Right lobe of liver (tissue), 6 donors: ENCODE data around the gene GALNT12. TPM values are rescaled to one million over a fixed set of nuclear protein-coding genes. Genes with fewer than 3 reads are reported as not detected.

Experiments used
- ATAC-seq, 4 donors: fragments of 200-7000 bp; cut with Tn5 transposase; one replicate each; pipeline ENCODE4 v1.9.1; 2020; ENCODE audit warnings: mild to moderate bottlenecking in 4 of 4, moderate library complexity in 4 of 4
- DNase-seq, 3 donors: peaks; one replicate each; pipeline ENCODE4 v3.0.0-alpha.2; 2020
- H3K27ac ChIP-seq, 3 donors: fragments of 200-600 bp; one replicate each; pipeline ENCODE4 v1.8.0; 2022
- H3K27me3 ChIP-seq, 2 donors: fragments of 200-600 bp; one replicate each; pipeline ENCODE4 v1.8.0; 2022
- H3K36me3 ChIP-seq, 4 donors: fragments of 200-600 bp; sonication (generic) in 1 of 4; one replicate each; pipeline versions ENCODE4 v1.5.1 to v1.8.0; 2017 to 2022; ENCODE audit warnings: control low read depth in 1 of 4
- H3K4me1 ChIP-seq, 4 donors: fragments of 200-600 bp; sonication (generic) in 1 of 4; one replicate each; pipeline versions ENCODE4 v1.5.1 to v1.8.0; 2017 to 2022; ENCODE audit warnings: control low read depth in 1 of 4
- H3K4me3 ChIP-seq, 3 donors: fragments of 200-600 bp; one replicate each; pipeline ENCODE4 v1.8.0; 2022
- H3K9me3 ChIP-seq, 4 donors: fragments of 200-600 bp; sonication (generic) in 1 of 4; one replicate each; pipeline versions ENCODE4 v1.5.1 to v1.8.0; 2017 to 2022; ENCODE audit warnings: control low read depth in 1 of 4
- POLR2A ChIP-seq: fragments of 450-650 bp; IDR thresholded peaks from one replicate; pipeline ENCODE4 v1.6.1; 2017; ENCODE audit warnings: antibody characterized with exemption, mild to moderate bottlenecking
- WGBS: methylation state at CpG from one replicate; pipeline ENCODE4 v1.1.6; 2018; ENCODE audit warnings: low coverage, low lambda C conversion rate; ENCODE audit not compliant: insufficient coverage; ENCODE audit errors: missing lambda C conversion rate; 5-methylcytosine and 5-hydroxymethylcytosine counted together
- intact Hi-C, 2 donors: fragments of 100-400 bp; cut with DNase I; formaldehyde crosslinking; loops; one replicate each; pipeline versions ENCODE4 v1.11.2 to v1.14.1; 2022
- total RNA-seq, 6 experiments: library from RNA; depleted of rRNA in 2 of 6; stranded (reverse); fragments of >200 nt in 2 of 6; fragmentation: NEBNext Ultra II Directional in 3 of 6; extraction: Animal tissue kit (Norgen Biotek cat#: 25700) in 3 of 6; gene quantifications; one replicate each; pipeline versions ENCODE4 v1.1.0 to v1.2.4, GENCODE V29; 2016 to 2023
- TF ChIP-seq, protein P1 (sequence below), 4 donors: fragments of 200-600 bp in 3 of 4; fragments of 450-650 bp in 1 of 4; IDR thresholded peaks; one replicate each; pipeline versions ENCODE4 v1.5.1 to v1.8.0; 2016 to 2022; ENCODE audit warnings: antibody characterized with exemption in 4 of 4, mild to moderate bottlenecking in 2 of 4
- donor health status: DM: no; HTN: yes; CAD: no.
- donor health status: DM: no; HTN: no; CAD: no.
- donor health status: DM: no; HTN: no; CAD: no.
- donor health status: DM: no; HTN: yes; CAD: no.
- donor health status: DM: no; HTN: yes; CAD: no.

Gene GALNT12
- total RNA-seq, 6 experiments from 2014 or later: 0.06 to 1.1 (median 0.30) TPM; not detected in 1

DNA sequence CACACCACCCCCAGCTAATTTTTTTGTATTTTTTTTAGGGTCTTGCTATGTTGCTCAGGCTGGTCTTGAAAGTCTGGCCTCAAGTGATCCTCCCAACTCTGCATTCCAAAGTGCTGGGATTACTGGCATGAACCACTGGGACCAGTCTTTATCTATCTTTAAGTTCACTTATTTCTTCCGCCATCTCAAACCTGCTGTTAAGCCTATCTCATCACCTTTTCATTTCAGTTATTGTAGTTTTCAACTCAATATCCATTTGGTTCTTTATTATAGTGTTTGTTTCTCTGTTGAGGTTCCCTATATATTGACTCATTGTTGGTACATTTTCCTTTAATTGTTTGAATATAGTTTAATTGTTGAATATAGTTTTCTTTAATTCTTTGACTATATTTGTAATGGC is 48.1 kb downstream of the GALNT12 start:
- no peaks in the 10 kb centered on the region for H3K36me3 ChIP-seq
- no peaks in the 10 kb centered on the region for H3K4me1 ChIP-seq
- no peak for DNase-seq
- no peaks in the 10 kb centered on the region for H3K9me3 ChIP-seq
- TF ChIP-seq POLR2A: no peak
- TF ChIP-seq, protein P1, sequence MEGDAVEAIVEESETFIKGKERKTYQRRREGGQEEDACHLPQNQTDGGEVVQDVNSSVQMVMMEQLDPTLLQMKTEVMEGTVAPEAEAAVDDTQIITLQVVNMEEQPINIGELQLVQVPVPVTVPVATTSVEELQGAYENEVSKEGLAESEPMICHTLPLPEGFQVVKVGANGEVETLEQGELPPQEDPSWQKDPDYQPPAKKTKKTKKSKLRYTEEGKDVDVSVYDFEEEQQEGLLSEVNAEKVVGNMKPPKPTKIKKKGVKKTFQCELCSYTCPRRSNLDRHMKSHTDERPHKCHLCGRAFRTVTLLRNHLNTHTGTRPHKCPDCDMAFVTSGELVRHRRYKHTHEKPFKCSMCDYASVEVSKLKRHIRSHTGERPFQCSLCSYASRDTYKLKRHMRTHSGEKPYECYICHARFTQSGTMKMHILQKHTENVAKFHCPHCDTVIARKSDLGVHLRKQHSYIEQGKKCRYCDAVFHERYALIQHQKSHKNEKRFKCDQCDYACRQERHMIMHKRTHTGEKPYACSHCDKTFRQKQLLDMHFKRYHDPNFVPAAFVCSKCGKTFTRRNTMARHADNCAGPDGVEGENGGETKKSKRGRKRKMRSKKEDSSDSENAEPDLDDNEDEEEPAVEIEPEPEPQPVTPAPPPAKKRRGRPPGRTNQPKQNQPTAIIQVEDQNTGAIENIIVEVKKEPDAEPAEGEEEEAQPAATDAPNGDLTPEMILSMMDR (IDR thresholded peaks at IDR 0.05): no peak
- no peak overlapping the region for H3K4me3 ChIP-seq
- ATAC-seq: no peak
- 100% methylated on average over 1 of the region's 1 CpG for WGBS
- no peaks in the 10 kb centered on the region for H3K27me3 ChIP-seq
- intact Hi-C loops: loop anchor here in 1 of 2 donors (10.0 kb wide), 1 partner anchor 139 kb away; no protein-coding TSS in a partner anchor
- no peak overlapping the region for H3K27ac ChIP-seq

GRCh38 chr9:98856982-98857381 is 49.5 kb downstream of the GALNT12 start:
- Histone ChIP-seq H3K27ac (no peak overlapping the region), H3K4me1 (no peaks in the 10 kb centered on the region), H3K9me3 (no peaks in the 10 kb centered on the region), H3K27me3 (no peaks in the 10 kb centered on the region), H3K36me3 (no peaks in the 10 kb centered on the region), H3K4me3 (no peak overlapping the region)
- no peak for TF ChIP-seq POLR2A
- TF ChIP-seq, protein P1 (IDR thresholded peaks at IDR 0.05): no peak
- DNase-seq: no peak
- intact Hi-C loops: loop anchor here in 1 of 2 donors (10.0 kb wide), 1 partner anchor 138 kb away; no protein-coding TSS in a partner anchor
- ATAC-seq: no peak
- 44% methylated on average over 4 of the region's 5 CpGs for WGBS

DNA sequence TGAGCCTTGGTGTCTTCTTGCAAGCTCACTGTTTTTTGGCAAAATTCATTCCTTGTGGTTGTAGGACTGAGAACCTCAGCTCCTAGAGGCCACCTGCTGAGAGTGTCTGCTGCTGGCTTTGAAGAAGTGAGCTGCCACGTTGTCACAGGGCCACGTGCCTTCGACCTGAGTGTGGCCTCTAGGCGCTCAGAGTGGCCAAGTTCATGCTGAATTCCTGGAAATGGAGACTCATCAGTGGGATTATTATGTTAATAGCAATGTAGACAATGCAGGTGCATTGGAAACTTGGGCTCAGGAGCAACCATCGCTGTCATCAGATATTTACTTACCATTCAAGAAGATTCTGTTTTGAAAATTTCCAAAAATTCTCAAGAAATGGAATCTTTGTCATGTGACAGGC is 52.5 kb downstream of the GALNT12 start:
- TF ChIP-seq, protein P1 (IDR thresholded peaks at IDR 0.05): no peak
- no peak for TF ChIP-seq POLR2A
- no peaks in the 10 kb centered on the region for H3K4me1 ChIP-seq
- H3K4me3 ChIP-seq: no peak overlapping the region
- ATAC-seq: no peak
- no peaks in the 10 kb centered on the region for H3K27me3 ChIP-seq
- intact Hi-C loops: loop anchor here (10.0 kb wide), 1 partner anchor 135 kb away; no protein-coding TSS in a partner anchor
- WGBS: no CpG with 5 or more reads among the region's 5 CpGs
- no peak for DNase-seq
- no peaks in the 10 kb centered on the region for H3K36me3 ChIP-seq
- H3K27ac ChIP-seq: no peak overlapping the region
- H3K9me3 ChIP-seq: no peaks in the 10 kb centered on the region

- ATAC-seq (peak; percentile 48 to 70 (median 59)), DNase-seq (no peak)
- Histone ChIP-seq H3K36me3 (no peaks in the 10 kb centered on the region), H3K4me3 (no peak overlapping the region), H3K4me1 (no peaks in the 10 kb centered on the region), H3K27me3 (no peaks in the 10 kb centered on the region), H3K9me3 (no peaks in the 10 kb centered on the region), H3K27ac (no peak overlapping the region)
- intact Hi-C loops: loop anchor here in 1 of 2 donors (10.0 kb wide), 1 partner anchor 134 kb away; no protein-coding TSS in a partner anchor
- TF ChIP-seq, protein P1 (IDR thresholded peaks at IDR 0.05): peak in 3 of 4 donors; percentile 7 to 34 (median 25)
- no peak for TF ChIP-seq POLR2A
- WGBS: 33% methylated on average over 5 of the region's 5 CpGs
Measured at GRCh38 chr9:98860871-98861293, 53.4 kb downstream of the GALNT12 start.
